ENCODE results near the gene RNF111.

DNA sequence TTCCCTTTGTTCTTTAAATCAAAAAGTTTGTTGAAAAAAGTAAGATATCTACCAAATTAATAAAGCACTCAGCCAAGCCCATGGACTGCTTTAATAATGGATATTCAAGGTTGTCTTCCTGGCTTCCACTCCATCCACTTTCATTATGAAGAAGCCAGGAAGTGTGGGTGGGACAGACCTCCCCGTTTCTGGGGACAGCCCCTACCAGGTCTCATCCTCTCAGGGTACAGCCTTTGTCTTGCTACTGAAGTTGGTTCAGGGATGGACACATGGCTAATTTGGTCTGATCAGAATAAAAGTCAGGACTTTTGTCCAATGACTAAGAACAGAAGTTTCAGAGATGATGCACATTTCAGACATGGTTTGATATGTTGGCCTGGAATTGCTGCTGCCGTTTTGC lies 150.1 kb downstream of the RNF111 start:
- TF ChIP-seq POLR2A (IDR thresholded peaks at IDR 0.05) (no peak), POLR2AphosphoS5 (IDR thresholded peaks at IDR 0.05) (no peak)
- TF ChIP-seq, protein P1, sequence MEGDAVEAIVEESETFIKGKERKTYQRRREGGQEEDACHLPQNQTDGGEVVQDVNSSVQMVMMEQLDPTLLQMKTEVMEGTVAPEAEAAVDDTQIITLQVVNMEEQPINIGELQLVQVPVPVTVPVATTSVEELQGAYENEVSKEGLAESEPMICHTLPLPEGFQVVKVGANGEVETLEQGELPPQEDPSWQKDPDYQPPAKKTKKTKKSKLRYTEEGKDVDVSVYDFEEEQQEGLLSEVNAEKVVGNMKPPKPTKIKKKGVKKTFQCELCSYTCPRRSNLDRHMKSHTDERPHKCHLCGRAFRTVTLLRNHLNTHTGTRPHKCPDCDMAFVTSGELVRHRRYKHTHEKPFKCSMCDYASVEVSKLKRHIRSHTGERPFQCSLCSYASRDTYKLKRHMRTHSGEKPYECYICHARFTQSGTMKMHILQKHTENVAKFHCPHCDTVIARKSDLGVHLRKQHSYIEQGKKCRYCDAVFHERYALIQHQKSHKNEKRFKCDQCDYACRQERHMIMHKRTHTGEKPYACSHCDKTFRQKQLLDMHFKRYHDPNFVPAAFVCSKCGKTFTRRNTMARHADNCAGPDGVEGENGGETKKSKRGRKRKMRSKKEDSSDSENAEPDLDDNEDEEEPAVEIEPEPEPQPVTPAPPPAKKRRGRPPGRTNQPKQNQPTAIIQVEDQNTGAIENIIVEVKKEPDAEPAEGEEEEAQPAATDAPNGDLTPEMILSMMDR (IDR thresholded peaks at IDR 0.05) = no peak

Measured in prostate gland (tissue), 2 donors.